ENCODE data around the gene ITGAL.

DNA sequence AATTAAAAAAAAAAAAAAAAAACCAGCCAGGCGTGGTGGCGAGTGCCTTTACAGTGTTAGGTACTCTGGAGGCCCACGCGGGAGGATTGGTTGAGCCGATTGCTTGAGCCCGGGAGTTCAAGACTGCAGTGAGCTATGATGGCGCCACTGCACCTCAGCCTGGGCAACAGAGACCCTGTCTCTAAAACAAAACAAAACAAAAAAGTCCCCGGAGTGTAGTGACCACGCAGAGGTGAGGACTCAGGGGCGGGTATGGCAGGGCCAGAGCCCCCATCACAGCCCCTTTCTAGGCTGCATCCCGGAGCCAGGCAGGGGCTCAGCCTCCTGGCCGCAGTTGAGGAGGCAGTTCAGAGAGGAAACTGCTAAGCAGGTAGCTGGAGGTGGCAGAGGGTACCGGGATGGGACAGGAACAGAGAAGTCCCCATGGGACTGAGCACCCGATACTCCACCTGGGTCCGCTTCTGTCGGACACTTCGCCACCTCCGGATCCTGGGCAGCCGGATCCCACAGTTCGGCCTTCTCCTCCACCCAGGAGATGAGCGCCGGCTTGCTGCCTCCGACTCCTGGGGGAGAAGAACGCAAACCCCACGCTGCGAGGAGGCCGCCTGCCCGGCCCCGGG, 61.3 kb downstream of the ITGAL start:
- TF ChIP-seq POLR2AphosphoS5 (IDR thresholded peaks at IDR 0.05; ENCODE audit: low read depth, low read length) (no peak), TAF1 (IDR thresholded peaks at IDR 0.05; ENCODE audit: borderline replicate concordance, low read depth, low read length) (no peak)
